GM23338 (cell line): ENCODE measurements around the gene PRR33. TPM values are rescaled to one million over a fixed set of nuclear protein-coding genes. Genes with fewer than 3 reads are reported as not detected.

Experiments used
- ATAC-seq: fragments of 200-7000 bp; cut with Tn5 transposase; 3 replicates; pipeline ENCODE4 v1.9.1; 2020
- DNase-seq: peaks from one replicate; pipeline ENCODE4 v3.0.0-alpha.2; 2015; ENCODE audit warnings: low spot score
- H2AFZ ChIP-seq: fragments of 200-600 bp; sonication (generic); 2 replicates; pipeline ENCODE4 v1.8.0; 2016; ENCODE audit warnings: antibody characterized with exemption, mild to moderate bottlenecking, moderate library complexity
- H3F3A ChIP-seq: fragments of 200-600 bp; sonication (generic); replicated peaks from 2 replicates; pipeline ENCODE4 v1.8.0; 2017; ENCODE audit warnings: antibody characterized with exemption, mixed run types, low read depth
- H3K27ac ChIP-seq: fragments of 200-600 bp; sonication (generic); 2 replicates; pipeline ENCODE4 v1.6.1; 2016; ENCODE audit warnings: low read depth
- H3K27me3 ChIP-seq: fragments of 200-600 bp; sonication (generic); 2 replicates; pipeline ENCODE4 v1.8.0; 2016; ENCODE audit warnings: mild to moderate bottlenecking, mixed run types, moderate library complexity; ENCODE audit not compliant: insufficient read depth
- H3K36me3 ChIP-seq: fragments of 200-600 bp; sonication (generic); 2 replicates; pipeline ENCODE4 v1.8.0; 2016; ENCODE audit warnings: mild to moderate bottlenecking; ENCODE audit not compliant: insufficient read depth
- H3K4me1 ChIP-seq: fragments of 200-600 bp; sonication (generic); 2 replicates; pipeline ENCODE4 v1.8.0; 2016; ENCODE audit warnings: mild to moderate bottlenecking, moderate library complexity; ENCODE audit not compliant: insufficient read depth
- H3K4me2 ChIP-seq: fragments of 200-600 bp; sonication (generic); 2 replicates; pipeline ENCODE4 v1.7.1; 2017; ENCODE audit warnings: mixed run types
- H3K4me3 ChIP-seq: fragments of 200-600 bp; sonication (generic); 2 replicates; pipeline ENCODE4 v1.6.1; 2016; ENCODE audit warnings: mixed run types
- H3K79me2 ChIP-seq: fragments of 200-600 bp; sonication (generic); replicated peaks from 2 replicates; pipeline ENCODE4 v1.8.0; 2017; ENCODE audit warnings: mild to moderate bottlenecking; ENCODE audit not compliant: insufficient read depth
- H3K9me2 ChIP-seq: fragments of 200-600 bp; sonication (generic); 2 replicates; pipeline ENCODE4 v1.8.0; 2017; ENCODE audit not compliant: insufficient read depth
- H4K20me1 ChIP-seq: fragments of 200-600 bp; sonication (generic); replicated peaks from 2 replicates; pipeline ENCODE4 v1.8.0; 2017; ENCODE audit warnings: mild to moderate bottlenecking; ENCODE audit not compliant: insufficient read depth
- H3K27ac Mint-ChIP-seq: 2 replicates; pipeline ENCODE4 v1.8.0; 2020; ENCODE audit warnings: inconsistent platforms, mild to moderate bottlenecking, moderate library complexity, mixed read lengths
- H3K27me3 Mint-ChIP-seq: 3 replicates; pipeline ENCODE4 v1.8.0; 2022; ENCODE audit warnings: low read depth, mild to moderate bottlenecking, moderate library complexity, mixed read lengths, inconsistent platforms; ENCODE audit not compliant: insufficient read depth, poor library complexity
- H3K36me3 Mint-ChIP-seq: 3 replicates; pipeline ENCODE4 v1.8.0; 2021; ENCODE audit warnings: low read depth, mild to moderate bottlenecking, inconsistent platforms, moderate library complexity, mixed read lengths
- H3K4me1 Mint-ChIP-seq: 3 replicates; pipeline ENCODE4 v1.8.0; 2020; ENCODE audit warnings: mild to moderate bottlenecking, inconsistent platforms, mixed read lengths
- H3K4me3 Mint-ChIP-seq: 3 replicates; pipeline ENCODE4 v1.8.0; 2021; ENCODE audit warnings: moderate library complexity, mild to moderate bottlenecking, inconsistent platforms, mixed read lengths
- H3K9me3 Mint-ChIP-seq: 3 replicates; pipeline ENCODE4 v1.8.0; 2020; ENCODE audit warnings: moderate library complexity, mild to moderate bottlenecking, inconsistent platforms, mixed read lengths
- CREB1 ChIP-seq: fragments of 250-450 bp; sonication (Bioruptor Pico); IDR thresholded peaks from 2 replicates; pipeline ENCODE4 v1.5.0; 2020; ENCODE audit warnings: low read depth, mild to moderate bottlenecking, moderate library complexity
- CTCF ChIP-seq, 2 experiments: fragments of 200-600 bp in 1 of 2; sonication (generic) in 1 of 2; conservative IDR thresholded peaks; 2 replicates each; pipeline versions ENCODE4 v1.5.1 to v1.6.1; 2016 to 2017; ENCODE audit warnings: antibody characterized with exemption in 2 of 2, low read depth in 2 of 2, mild to moderate bottlenecking in 2 of 2, moderate library complexity in 1 of 2
- EZH2 ChIP-seq: fragments of 200-600 bp; sonication (generic); IDR thresholded peaks from one replicate; pipeline ENCODE4 v1.8.0; 2017; ENCODE audit warnings: antibody characterized with exemption, mild to moderate bottlenecking, low read depth; ENCODE audit not compliant: unreplicated experiment
- EZH2phosphoT487 ChIP-seq: fragments of 200-600 bp; sonication (generic); IDR thresholded peaks from one replicate; pipeline ENCODE4 v1.8.1; 2018; ENCODE audit warnings: antibody characterized with exemption; ENCODE audit not compliant: unreplicated experiment
- JUNB ChIP-seq: IDR thresholded peaks from one replicate; pipeline ENCODE4 v1.6.1; 2016; ENCODE audit warnings: antibody characterized with exemption; ENCODE audit not compliant: unreplicated experiment
- NANOG ChIP-seq: IDR thresholded peaks from 2 replicates; pipeline ENCODE4 v1.6.1; 2016; ENCODE audit warnings: antibody characterized with exemption, borderline replicate concordance
- ZNF114 ChIP-seq: fragments of 250-450 bp; sonication (Bioruptor Pico); IDR thresholded peaks from 2 replicates; pipeline ENCODE4 v1.5.0; 2020; ENCODE audit warnings: mild to moderate bottlenecking, moderate library complexity
- ZNF331 ChIP-seq: fragments of 250-450 bp; sonication (Bioruptor Pico); IDR thresholded peaks from 2 replicates; pipeline ENCODE4 v1.5.0; 2020; ENCODE audit warnings: low read depth, mild to moderate bottlenecking, moderate library complexity
- ZNF462 ChIP-seq: fragments of 250-450 bp; sonication (Bioruptor Pico); IDR thresholded peaks from 2 replicates; pipeline ENCODE4 v1.5.0; 2020; ENCODE audit warnings: mild to moderate bottlenecking, moderate library complexity
- polyA plus RNA-seq: library from polyadenylated mRNA; unstranded; fragments of >200 nt; fragmentation: Nextera tagmentation; extraction: Ambion mirVana; gene quantifications from 2 replicates; pipeline ENCODE4 v1.2.1, GENCODE V29; 2016
- total RNA-seq: library from RNA; depleted of rRNA; stranded (reverse); fragments of >200 nt; shearing (Covaris generic); gene quantifications from 2 replicates; pipeline ENCODE4 v1.2.3, GENCODE V29; 2014
- TF ChIP-seq, protein P1 (sequence below): IDR thresholded peaks from 2 replicates; pipeline ENCODE4 v1.6.1; 2016; ENCODE audit warnings: antibody characterized with exemption

The PRR33 gene
- total and polyA plus RNA-seq, 2 experiments from 2014 or later, result not detected

DNA sequence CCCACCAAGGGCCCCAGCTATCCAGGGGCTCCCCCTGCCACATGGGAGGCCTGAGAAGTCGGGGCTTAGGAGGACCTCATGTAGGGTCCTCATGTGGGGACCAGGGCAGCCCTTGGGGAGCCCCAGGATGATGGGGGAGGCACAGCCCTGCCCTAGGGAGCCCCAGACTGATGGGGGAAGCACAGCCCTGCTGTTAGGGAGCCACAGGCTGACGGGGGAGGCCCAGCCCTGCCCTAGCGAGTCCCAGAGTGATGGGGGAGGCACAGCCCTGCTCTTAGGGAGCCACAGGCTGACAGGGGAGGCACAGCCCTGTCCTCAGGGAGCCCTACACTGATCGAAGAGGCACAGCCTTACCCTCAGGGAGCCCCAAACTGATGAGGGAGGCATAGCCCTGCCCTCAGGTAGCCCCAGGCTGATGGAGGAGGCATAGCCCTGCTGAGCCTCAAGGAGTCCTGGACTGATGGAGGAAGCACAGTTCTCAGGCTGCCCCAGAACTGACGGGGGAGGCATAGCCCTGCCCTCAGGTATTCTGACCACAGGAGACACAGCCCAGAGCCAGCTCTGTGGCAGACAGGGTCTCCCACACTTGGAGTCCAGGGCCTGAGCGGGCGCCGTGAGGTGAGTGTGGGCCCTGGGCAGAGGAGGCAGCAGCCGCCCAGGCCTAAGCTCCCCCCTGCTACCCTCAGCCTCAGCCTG, 10.8 kb downstream of the PRR33 start:
- Mint-ChIP-seq H3K9me3 (no peaks in the 10 kb centered on the region), H3K4me1 (no peaks in the 10 kb centered on the region; the same call in 2 of the 3 replicates), H3K36me3 (no peaks in the 10 kb centered on the region), H3K27ac (no peak overlapping the region), H3K4me3 (no peak overlapping the region), H3K27me3 (peaks cover 4% of the 10 kb centered on the region)
- no peaks in the 10 kb centered on the region for H3K27me3 ChIP-seq
- no peaks in the 10 kb centered on the region for H3K36me3 ChIP-seq
- ATAC-seq (no peak), DNase-seq (no peak)
- no peaks in the 10 kb centered on the region for H3K4me1 ChIP-seq
- no peak overlapping the region for H3K27ac ChIP-seq
- TF ChIP-seq ZNF114 (CRISPR knock-in tag), result no peak
- TF ChIP-seq EZH2phosphoT487, result no peak
- TF ChIP-seq ZNF462 (CRISPR knock-in tag), result no peak
- TF ChIP-seq, protein P1, sequence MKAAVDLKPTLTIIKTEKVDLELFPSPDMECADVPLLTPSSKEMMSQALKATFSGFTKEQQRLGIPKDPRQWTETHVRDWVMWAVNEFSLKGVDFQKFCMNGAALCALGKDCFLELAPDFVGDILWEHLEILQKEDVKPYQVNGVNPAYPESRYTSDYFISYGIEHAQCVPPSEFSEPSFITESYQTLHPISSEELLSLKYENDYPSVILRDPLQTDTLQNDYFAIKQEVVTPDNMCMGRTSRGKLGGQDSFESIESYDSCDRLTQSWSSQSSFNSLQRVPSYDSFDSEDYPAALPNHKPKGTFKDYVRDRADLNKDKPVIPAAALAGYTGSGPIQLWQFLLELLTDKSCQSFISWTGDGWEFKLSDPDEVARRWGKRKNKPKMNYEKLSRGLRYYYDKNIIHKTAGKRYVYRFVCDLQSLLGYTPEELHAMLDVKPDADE, result no peak
- no peak for TF ChIP-seq NANOG
- TF ChIP-seq CTCF (conservative IDR thresholded peaks at IDR 0.05; ENCODE audit: low read depth in 2 of 2), result no peak
- TF ChIP-seq JUNB, result no peak
- TF ChIP-seq CREB1 (CRISPR knock-in tag), result no peak
- no peak for TF ChIP-seq EZH2
- TF ChIP-seq ZNF331 (CRISPR knock-in tag), result no peak
- no peaks in the 10 kb centered on the region for H3K9me2 ChIP-seq
- H3K79me2 ChIP-seq, result no peaks in the 10 kb centered on the region
- H2AFZ ChIP-seq, result no peak overlapping the region
- H3F3A ChIP-seq, result no peaks in the 10 kb centered on the region
- no peak overlapping the region for H3K4me3 ChIP-seq
- no peak overlapping the region for H3K4me2 ChIP-seq
- H4K20me1 ChIP-seq, result no peaks in the 10 kb centered on the region
